ENCODE results near the gene BBS9. TPM values are rescaled to one million over a fixed set of nuclear protein-coding genes. Genes with fewer than 3 reads are reported as not detected.

Gene BBS9
- total RNA-seq, 2 donors from 2014 or later: 23.0 to 28.6 TPM

GRCh38 chr7:33339074-33339790 lies 209.9 kb downstream of the BBS9 start:
- H3K4me1 ChIP-seq (ENCODE audit: control insufficient read depth in 1 of 2, low read depth in 2 of 2): no peaks in the 10 kb centered on the region
- H3K27ac ChIP-seq: no peak overlapping the region
- H3K27me3 ChIP-seq (replicated peaks; ENCODE audit: insufficient read depth): no peaks in the 10 kb centered on the region
- no peak for TF ChIP-seq CTCF (IDR thresholded peaks at IDR 0.05)
- H3K4me3 ChIP-seq: no peak overlapping the region
- DNase-seq (ENCODE audit: low spot score) (no peak), ATAC-seq (ENCODE audit: insufficient number of reproducible peaks, low FRiP score, low read depth) (no peak)
- no peaks in the 10 kb centered on the region for H3K36me3 ChIP-seq
- no peaks in the 10 kb centered on the region for H3K9me3 ChIP-seq

GRCh38 chr7:33346055-33346454 lies 216.7 kb downstream of the BBS9 start:
- Histone ChIP-seq H3K27ac (no peak overlapping the region), H3K36me3 (no peaks in the 10 kb centered on the region), H3K4me3 (no peak overlapping the region), H3K9me3 (no peaks in the 10 kb centered on the region), H3K27me3 (replicated peaks; ENCODE audit: insufficient read depth) (no peaks in the 10 kb centered on the region), H3K4me1 (ENCODE audit: control insufficient read depth in 1 of 2, low read depth in 2 of 2) (no peaks in the 10 kb centered on the region)
- no peak for TF ChIP-seq CTCF (IDR thresholded peaks at IDR 0.05)
- ATAC-seq (ENCODE audit: insufficient number of reproducible peaks, low FRiP score, low read depth) (no peak), DNase-seq (ENCODE audit: low spot score) (no peak)

- no peak for ATAC-seq (ENCODE audit: insufficient number of reproducible peaks, low FRiP score, low read depth)
- no peaks in the 10 kb centered on the region for H3K36me3 ChIP-seq
- H3K27me3 ChIP-seq (replicated peaks; ENCODE audit: insufficient read depth): no peaks in the 10 kb centered on the region
- H3K27ac ChIP-seq: no peak overlapping the region
- no peak for DNase-seq (ENCODE audit: low spot score)
- no peak overlapping the region for H3K4me3 ChIP-seq
- no peak for TF ChIP-seq CTCF (IDR thresholded peaks at IDR 0.05)
- no peaks in the 10 kb centered on the region for H3K9me3 ChIP-seq
- no peaks in the 10 kb centered on the region for H3K4me1 ChIP-seq (ENCODE audit: control insufficient read depth in 1 of 2, low read depth in 2 of 2)
These were observed 221.2 kb downstream of the BBS9 start for GRCh38 chr7:33350577-33350976.

GRCh38 chr7:33351709-33352108 lies 222.3 kb downstream of the BBS9 start:
- no peaks in the 10 kb centered on the region for H3K9me3 ChIP-seq
- no peaks in the 10 kb centered on the region for H3K27me3 ChIP-seq (replicated peaks; ENCODE audit: insufficient read depth)
- H3K4me3 ChIP-seq: no peak overlapping the region
- TF ChIP-seq CTCF (IDR thresholded peaks at IDR 0.05): no peak
- no peaks in the 10 kb centered on the region for H3K4me1 ChIP-seq (ENCODE audit: control insufficient read depth in 1 of 2, low read depth in 2 of 2)
- ATAC-seq (ENCODE audit: insufficient number of reproducible peaks, low FRiP score, low read depth) (no peak), DNase-seq (ENCODE audit: low spot score) (no peak)
- no peaks in the 10 kb centered on the region for H3K36me3 ChIP-seq
- no peak overlapping the region for H3K27ac ChIP-seq

GRCh38 chr7:33354201-33354600 lies 224.8 kb downstream of the BBS9 start:
- ATAC-seq (ENCODE audit: insufficient number of reproducible peaks, low FRiP score, low read depth) (no peak), DNase-seq (ENCODE audit: low spot score) (no peak)
- H3K27ac ChIP-seq: no peak overlapping the region
- no peak for TF ChIP-seq CTCF (IDR thresholded peaks at IDR 0.05)
- H3K36me3 ChIP-seq: no peaks in the 10 kb centered on the region
- H3K4me1 ChIP-seq (ENCODE audit: control insufficient read depth in 1 of 2, low read depth in 2 of 2): no peaks in the 10 kb centered on the region
- no peak overlapping the region for H3K4me3 ChIP-seq
- no peaks in the 10 kb centered on the region for H3K9me3 ChIP-seq
- H3K27me3 ChIP-seq (replicated peaks; ENCODE audit: insufficient read depth): no peaks in the 10 kb centered on the region

Measured in thoracic aorta (tissue), 2 donors.